MM.1S (cell line): ENCODE measurements around the gene L3MBTL4.

Source experiments
- DNase-seq: peaks from one replicate; pipeline ENCODE4 v3.0.0-alpha.2; 2015
- H2AFZ ChIP-seq: fragments of 300-600 bp; sonication (generic); 2 replicates; pipeline ENCODE4 v1.6.0; 2016; ENCODE audit warnings: antibody characterized with exemption, low read length
- H3F3A ChIP-seq: fragments of 300-600 bp; sonication (generic); 2 replicates; pipeline ENCODE4 v1.6.1; 2016; ENCODE audit warnings: mild to moderate bottlenecking, antibody characterized with exemption, low read length, moderate library complexity, mixed read lengths; ENCODE audit not compliant: insufficient read depth
- H3K27ac ChIP-seq: fragments of 300-600 bp; sonication (generic); 2 replicates; pipeline ENCODE4 v1.5.1; 2016; ENCODE audit warnings: mild to moderate bottlenecking, low read length
- H3K27me3 ChIP-seq: fragments of 300-600 bp; sonication (generic); replicated peaks from 2 replicates; pipeline ENCODE4 v1.6.0; 2016; ENCODE audit warnings: low read length; ENCODE audit not compliant: insufficient read depth
- H3K36me3 ChIP-seq: fragments of 300-600 bp; sonication (generic); replicated peaks from 2 replicates; pipeline ENCODE4 v1.6.1; 2016; ENCODE audit warnings: mild to moderate bottlenecking, low read length, mixed read lengths; ENCODE audit not compliant: insufficient read depth
- H3K4me1 ChIP-seq: fragments of 300-600 bp; sonication (generic); 2 replicates; pipeline ENCODE4 v1.6.1; 2016; ENCODE audit warnings: low read length, mixed read lengths
- H3K4me2 ChIP-seq: fragments of 300-600 bp; sonication (generic); 2 replicates; pipeline ENCODE4 v1.6.0; 2016; ENCODE audit warnings: low read depth, low read length
- H3K4me3 ChIP-seq: fragments of 300-600 bp; sonication (generic); 2 replicates; pipeline ENCODE4 v1.5.1; 2016; ENCODE audit warnings: low read length, mixed read lengths
- H3K79me2 ChIP-seq: fragments of 300-600 bp; sonication (generic); 2 replicates; pipeline ENCODE4 v1.6.1; 2016; ENCODE audit warnings: mixed run types, low read length, mixed read lengths
- H3K9ac ChIP-seq: fragments of 300-600 bp; sonication (generic); 2 replicates; pipeline ENCODE4 v1.6.1; 2016; ENCODE audit warnings: low read length, mixed read lengths
- H3K9me2 ChIP-seq: fragments of 300-600 bp; sonication (generic); replicated peaks from 2 replicates; pipeline ENCODE4 v1.6.1; 2016; ENCODE audit warnings: mild to moderate bottlenecking, low read length, mixed read lengths; ENCODE audit not compliant: insufficient read depth
- H3K9me3 ChIP-seq: fragments of 300-600 bp; sonication (generic); replicated peaks from 2 replicates; pipeline ENCODE4 v1.6.1; 2016; ENCODE audit warnings: mild to moderate bottlenecking, low read length, mixed read lengths; ENCODE audit not compliant: insufficient read depth
- H4K20me1 ChIP-seq: fragments of 300-600 bp; sonication (generic); 2 replicates; pipeline ENCODE4 v1.6.1; 2016; ENCODE audit warnings: mild to moderate bottlenecking, low read length, moderate library complexity, mixed read lengths; ENCODE audit not compliant: insufficient read depth
- EZH2 ChIP-seq: fragments of 300-600 bp; sonication (generic); optimal IDR thresholded peaks from 2 replicates; pipeline ENCODE3; 2017; ENCODE audit warnings: low read depth, mild to moderate bottlenecking, antibody characterized with exemption, low read length, mixed read lengths
- EZH2phosphoT487 ChIP-seq: fragments of 300-600 bp; sonication (generic); IDR thresholded peaks from 2 replicates; pipeline ENCODE4 v1.6.1; 2018; ENCODE audit warnings: antibody characterized with exemption, low read length
- TF ChIP-seq, protein P1 (sequence below): fragments of 300-600 bp; sonication (generic); IDR thresholded peaks from 2 replicates; pipeline ENCODE4 v1.5.1; 2016; ENCODE audit warnings: antibody characterized with exemption, low read length, mixed read lengths

The L3MBTL4 gene

DNA sequence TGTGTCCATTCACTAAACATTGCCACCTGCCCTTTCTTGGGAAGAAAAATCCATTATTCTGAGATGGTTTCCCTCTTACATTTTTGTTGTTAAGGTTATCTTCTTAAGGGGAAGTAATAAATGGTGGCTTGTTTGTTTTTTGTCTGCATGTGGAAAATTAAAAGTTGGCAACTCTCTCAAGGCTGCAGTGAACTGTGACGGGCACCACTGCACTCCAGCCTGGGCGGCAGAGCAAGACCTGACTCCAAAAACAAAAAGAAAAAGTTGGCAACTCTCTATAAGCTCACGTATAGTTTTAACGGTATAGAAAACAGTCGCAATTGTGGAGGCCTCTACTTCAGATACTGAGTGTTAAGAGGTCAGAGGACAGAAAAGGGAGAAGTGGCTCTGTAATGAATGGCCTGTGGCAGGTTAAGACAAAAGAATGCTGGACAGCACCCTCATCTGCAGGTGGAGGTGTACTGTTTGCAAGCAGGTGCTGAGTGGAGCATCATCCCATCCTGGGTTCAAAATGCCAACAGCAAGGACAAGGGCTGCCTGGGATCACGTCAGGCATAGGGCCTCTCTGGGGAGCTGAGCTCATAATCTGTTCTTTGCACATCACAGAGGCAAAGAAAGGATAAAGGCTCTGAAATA is 16.7 kb downstream of the L3MBTL4 start:
- no peak overlapping the region for H2AFZ ChIP-seq
- H3K36me3 ChIP-seq = no peaks in the 10 kb centered on the region
- H4K20me1 ChIP-seq = no peaks in the 10 kb centered on the region
- H3K9me3 ChIP-seq = no peaks in the 10 kb centered on the region
- H3K4me1 ChIP-seq = no peaks in the 10 kb centered on the region
- no peaks in the 10 kb centered on the region for H3K27me3 ChIP-seq
- H3K4me3 ChIP-seq = no peak overlapping the region
- TF ChIP-seq, protein P1, sequence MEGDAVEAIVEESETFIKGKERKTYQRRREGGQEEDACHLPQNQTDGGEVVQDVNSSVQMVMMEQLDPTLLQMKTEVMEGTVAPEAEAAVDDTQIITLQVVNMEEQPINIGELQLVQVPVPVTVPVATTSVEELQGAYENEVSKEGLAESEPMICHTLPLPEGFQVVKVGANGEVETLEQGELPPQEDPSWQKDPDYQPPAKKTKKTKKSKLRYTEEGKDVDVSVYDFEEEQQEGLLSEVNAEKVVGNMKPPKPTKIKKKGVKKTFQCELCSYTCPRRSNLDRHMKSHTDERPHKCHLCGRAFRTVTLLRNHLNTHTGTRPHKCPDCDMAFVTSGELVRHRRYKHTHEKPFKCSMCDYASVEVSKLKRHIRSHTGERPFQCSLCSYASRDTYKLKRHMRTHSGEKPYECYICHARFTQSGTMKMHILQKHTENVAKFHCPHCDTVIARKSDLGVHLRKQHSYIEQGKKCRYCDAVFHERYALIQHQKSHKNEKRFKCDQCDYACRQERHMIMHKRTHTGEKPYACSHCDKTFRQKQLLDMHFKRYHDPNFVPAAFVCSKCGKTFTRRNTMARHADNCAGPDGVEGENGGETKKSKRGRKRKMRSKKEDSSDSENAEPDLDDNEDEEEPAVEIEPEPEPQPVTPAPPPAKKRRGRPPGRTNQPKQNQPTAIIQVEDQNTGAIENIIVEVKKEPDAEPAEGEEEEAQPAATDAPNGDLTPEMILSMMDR = no peak
- TF ChIP-seq EZH2 (no peak), EZH2phosphoT487 (no peak)
- H3K9me2 ChIP-seq = no peaks in the 10 kb centered on the region
- no peaks in the 10 kb centered on the region for H3F3A ChIP-seq
- no peak overlapping the region for H3K9ac ChIP-seq
- H3K79me2 ChIP-seq = peaks cover 55% of the 10 kb centered on the region
- no peak overlapping the region for H3K27ac ChIP-seq
- H3K4me2 ChIP-seq = no peak overlapping the region
- no peak for DNase-seq

DNA sequence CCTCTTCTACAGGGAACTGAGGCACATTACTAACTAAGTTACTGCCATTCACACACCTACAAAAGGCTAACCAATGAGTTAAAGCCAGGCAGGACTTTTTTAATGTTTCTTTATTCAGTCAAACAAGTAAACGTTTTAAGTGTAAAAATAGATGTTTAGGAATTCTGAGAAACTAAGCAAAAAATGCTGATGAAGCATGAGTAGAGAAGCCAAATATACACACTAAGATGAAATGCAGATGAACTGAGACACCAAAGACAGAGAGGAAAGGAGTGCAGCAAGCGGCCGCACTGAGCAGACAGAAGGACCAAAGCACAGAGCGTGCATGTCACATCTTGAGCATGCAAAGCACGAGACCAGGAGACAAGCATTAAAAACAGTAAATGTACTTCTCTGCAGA is 17.9 kb downstream of the L3MBTL4 start:
- DNase-seq = no peak
- H3K9me3 ChIP-seq = no peaks in the 10 kb centered on the region
- H3K36me3 ChIP-seq = no peaks in the 10 kb centered on the region
- no peak overlapping the region for H3K9ac ChIP-seq
- H3K79me2 ChIP-seq = peaks cover 49% of the 10 kb centered on the region
- no peak overlapping the region for H2AFZ ChIP-seq
- H3K9me2 ChIP-seq = no peaks in the 10 kb centered on the region
- no peak overlapping the region for H3K4me2 ChIP-seq
- no peaks in the 10 kb centered on the region for H3K4me1 ChIP-seq
- no peak overlapping the region for H3K4me3 ChIP-seq
- no peaks in the 10 kb centered on the region for H4K20me1 ChIP-seq
- no peak overlapping the region for H3K27ac ChIP-seq
- no peaks in the 10 kb centered on the region for H3K27me3 ChIP-seq
- no peaks in the 10 kb centered on the region for H3F3A ChIP-seq
- TF ChIP-seq EZH2 (no peak), EZH2phosphoT487 (no peak)
- TF ChIP-seq, protein P1 = no peak

DNA sequence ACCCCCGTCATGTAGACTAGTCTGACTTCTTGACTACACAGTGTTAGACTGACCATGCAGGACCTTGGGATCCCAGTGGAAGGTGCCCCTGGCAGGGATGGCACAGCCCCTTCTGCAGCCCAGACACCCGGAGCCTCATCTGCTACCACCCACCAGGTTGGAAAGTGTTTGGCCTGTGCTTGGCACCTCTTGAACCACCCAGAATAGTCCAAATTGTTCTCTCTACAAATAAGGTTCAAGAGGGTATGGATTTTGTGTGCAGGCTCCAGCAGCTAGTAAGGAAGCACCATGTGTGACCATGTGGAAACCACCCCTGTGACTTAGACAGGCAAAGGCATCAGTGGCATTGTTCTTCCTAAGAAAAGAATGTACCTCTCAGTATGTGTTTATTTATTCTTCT is 18.4 kb downstream of the L3MBTL4 start:
- Histone ChIP-seq H3K9me3 (no peaks in the 10 kb centered on the region), H3K27ac (no peak overlapping the region), H4K20me1 (no peaks in the 10 kb centered on the region), H3K36me3 (no peaks in the 10 kb centered on the region), H3K27me3 (no peaks in the 10 kb centered on the region), H3K9ac (no peak overlapping the region), H3K4me3 (no peak overlapping the region), H3K9me2 (no peaks in the 10 kb centered on the region), H2AFZ (no peak overlapping the region), H3K79me2 (peaks cover 49% of the 10 kb centered on the region), H3F3A (no peaks in the 10 kb centered on the region), H3K4me2 (no peak overlapping the region), H3K4me1 (no peaks in the 10 kb centered on the region)
- no peak for DNase-seq
- TF ChIP-seq EZH2 (no peak), EZH2phosphoT487 (no peak)
- TF ChIP-seq, protein P1 = no peak
